AG09309 (cell line): ENCODE measurements around the gene SPART.

Source experiments
- DNase-seq: peaks from one replicate; pipeline ENCODE4 v3.0.0-alpha.2; 2010; ENCODE audit warnings: low read depth
- H3K4me3 ChIP-seq: 2 replicates; pipeline ENCODE4 v1.5.1; 2011; ENCODE audit warnings: mild to moderate bottlenecking, low read depth, low read length, moderate library complexity; ENCODE audit not compliant: control insufficient read depth
- CTCF ChIP-seq: IDR thresholded peaks from 2 replicates; pipeline ENCODE4 v1.5.1; 2011; ENCODE audit warnings: mild to moderate bottlenecking, low read depth, low read length, inconsistent platforms; ENCODE audit not compliant: insufficient read depth, control insufficient read depth; ENCODE audit errors: missing control alignments

Gene SPART

GRCh38 chr13:36345438-36346221 is 564 bp downstream of the SPART start:
- peak overlapping the region; percentile 58 for H3K4me3 ChIP-seq
- DNase-seq: peak; percentile 69
- TF ChIP-seq CTCF: no peak

- peak overlapping the region; percentile 58 for H3K4me3 ChIP-seq
- DNase-seq: no peak
- no peak for TF ChIP-seq CTCF
Measured at GRCh38 chr13:36344886-36345437, 1.2 kb downstream of the SPART start.

GRCh38 chr13:36344173-36344572 is 2.0 kb downstream of the SPART start:
- no peak overlapping the region for H3K4me3 ChIP-seq
- no peak for TF ChIP-seq CTCF
- DNase-seq: peak; percentile 23

GRCh38 chr13:36343766-36344165 is 2.4 kb downstream of the SPART start:
- no peak overlapping the region for H3K4me3 ChIP-seq
- no peak for TF ChIP-seq CTCF
- DNase-seq: no peak

GRCh38 chr13:36342715-36343114 is 3.5 kb downstream of the SPART start:
- no peak for TF ChIP-seq CTCF
- DNase-seq: no peak
- no peak overlapping the region for H3K4me3 ChIP-seq

- TF ChIP-seq CTCF: no peak
- DNase-seq: no peak
- no peak overlapping the region for H3K4me3 ChIP-seq
Measured at GRCh38 chr13:36341718-36342117, 4.5 kb downstream of the SPART start.
